SK-N-MC (cell line): ENCODE data around the gene SCYL3.

Experiments
- EZH2 ChIP-seq: fragments of 200-600 bp; sonication (generic); IDR thresholded peaks from one replicate; pipeline ENCODE4 v1.6.1; 2017; ENCODE audit warnings: antibody characterized with exemption
- POLR2AphosphoS5 ChIP-seq: IDR thresholded peaks from 2 replicates; pipeline ENCODE4 v1.6.1; 2012; ENCODE audit warnings: mild to moderate bottlenecking, low read depth, low read length, borderline replicate concordance

- TF ChIP-seq POLR2AphosphoS5 (no peak), EZH2 (no peak)
These were observed 88.8 kb downstream of the SCYL3 start for GRCh38 chr1:169804941-169805340.
